AG04449 (cell line): ENCODE results near the gene DOCK3.
"Not testable (repeated sequence)": the region's sequence is repeated elsewhere in the genome, so short reads cannot be mapped to it uniquely, and the experiment has no call there.

Experiments used
- CTCF ChIA-PET: fragments of 350-600 bp; formaldehyde crosslinking; extraction: SDS; loops from one replicate; lab custom pipeline; 2021; ENCODE audit warnings: antibody characterized with exemption; lab: Yijun Ruan, JAX
- POLR2A ChIA-PET: fragments of 400-600, 350-600 bp; formaldehyde crosslinking; extraction: SDS; loops from one replicate; lab custom pipeline; 2020; ENCODE audit warnings: antibody characterized with exemption, inconsistent platforms; lab: Yijun Ruan, JAX
- DNase-seq: peaks from one replicate; pipeline ENCODE4 v3.0.0-alpha.2; 2010; ENCODE audit warnings: low read depth, low spot score
- H3K4me3 ChIP-seq: 2 replicates; pipeline ENCODE4 v1.5.1; 2011; ENCODE audit warnings: low read depth, mild to moderate bottlenecking, control low read depth, low read length
- CTCF ChIP-seq: IDR thresholded peaks from one replicate; pipeline ENCODE4 v1.5.1; 2011; ENCODE audit warnings: mild to moderate bottlenecking, moderate library complexity, low read length, control low read depth, inconsistent platforms; ENCODE audit not compliant: insufficient read depth; ENCODE audit errors: missing control alignments

The DOCK3 gene

GRCh38 chr3:50885070-50885850 is 210.5 kb downstream of the DOCK3 start:
- TF ChIP-seq CTCF, result no peak
- no peak for DNase-seq
- no peak overlapping the region for H3K4me3 ChIP-seq
- POLR2A ChIA-PET, result no interaction called here
- CTCF ChIA-PET, result interaction anchor here (1.0 kb wide), 1 partner anchor 269 kb away, joined by 3 read pairs; no protein-coding TSS in a partner anchor

GRCh38 chr3:50890688-50891344 is 216.1 kb downstream of the DOCK3 start:
- DNase-seq, result no peak
- no peak for TF ChIP-seq CTCF
- CTCF ChIA-PET, result no interaction called here
- no peak overlapping the region for H3K4me3 ChIP-seq
- POLR2A ChIA-PET, result no interaction called here

GRCh38 chr3:50901097-50901496 is 226.4 kb downstream of the DOCK3 start:
- DNase-seq, H3K4me3 ChIP-seq, CTCF ChIA-PET, POLR2A ChIA-PET: not testable (repeated sequence)

- no peak for TF ChIP-seq CTCF
- no peak overlapping the region for H3K4me3 ChIP-seq
- CTCF ChIA-PET, result no interaction called here
- DNase-seq, result no peak
- POLR2A ChIA-PET, result no interaction called here
These were observed 238.0 kb downstream of the DOCK3 start for GRCh38 chr3:50912746-50913145.

GRCh38 chr3:50913260-50913659 is 238.5 kb downstream of the DOCK3 start:
- CTCF ChIA-PET, result no interaction called here
- no peak for TF ChIP-seq CTCF
- POLR2A ChIA-PET, result no interaction called here
- no peak overlapping the region for H3K4me3 ChIP-seq
- DNase-seq, result no peak

GRCh38 chr3:50922071-50922470 is 247.3 kb downstream of the DOCK3 start:
- CTCF ChIA-PET, H3K4me3 ChIP-seq, POLR2A ChIA-PET, DNase-seq: not testable (repeated sequence)

GRCh38 chr3:50923955-50924354 is 249.2 kb downstream of the DOCK3 start:
- H3K4me3 ChIP-seq, result no peak overlapping the region
- DNase-seq, result no peak
- POLR2A ChIA-PET, result no interaction called here
- CTCF ChIA-PET, result no interaction called here
- no peak for TF ChIP-seq CTCF
